Immature natural killer cell (primary cell): Measurements from ENCODE around the gene GALNT3. TPM values are rescaled to one million over a fixed set of nuclear protein-coding genes. Genes with fewer than 3 reads are reported as not detected.
A peak's percentile ranks its signal among the peaks of the same experiment; 100 is the strongest.

Experiments
- DNase-seq, 3 donors: peaks; one replicate each; pipeline ENCODE4 v3.0.0; 2022; ENCODE audit warnings: mixed read lengths in 1 of 3
- H3K27ac Mint-ChIP-seq, 6 donors: one replicate each; pipeline ENCODE4 v1.8.0; 2020; ENCODE audit warnings: mixed read lengths in 6 of 6, mild to moderate bottlenecking in 5 of 6, inconsistent platforms in 4 of 6, moderate library complexity in 3 of 6
- H3K27me3 Mint-ChIP-seq, 3 donors: one replicate each; pipeline ENCODE4 v1.8.0; 2020 to 2021; ENCODE audit warnings: low read depth in 3 of 3, mild to moderate bottlenecking in 3 of 3, mixed read lengths in 3 of 3, moderate library complexity in 3 of 3, inconsistent platforms in 1 of 3
- H3K36me3 Mint-ChIP-seq, 3 donors: one replicate each; pipeline ENCODE4 v1.8.0; 2020; ENCODE audit warnings: mixed read lengths in 3 of 3, inconsistent platforms in 2 of 3, mild to moderate bottlenecking in 2 of 3
- H3K4me1 Mint-ChIP-seq, 2 donors: one replicate each; pipeline ENCODE4 v1.8.0; 2020; ENCODE audit warnings: inconsistent platforms in 2 of 2, mild to moderate bottlenecking in 2 of 2, mixed read lengths in 2 of 2, moderate library complexity in 1 of 2
- H3K4me3 Mint-ChIP-seq, 5 donors: one replicate each; pipeline ENCODE4 v1.8.0; 2020; ENCODE audit warnings: mild to moderate bottlenecking in 5 of 5, mixed read lengths in 5 of 5, inconsistent platforms in 3 of 5, moderate library complexity in 3 of 5
- H3K9me3 Mint-ChIP-seq, 6 donors: one replicate each; pipeline ENCODE4 v1.8.0; 2020; ENCODE audit warnings: mild to moderate bottlenecking in 6 of 6, mixed read lengths in 6 of 6, inconsistent platforms in 4 of 6, moderate library complexity in 3 of 6
- polyA plus RNA-seq, 3 donors: library from polyadenylated mRNA; unstranded; fragments of 300-500 nt; fragmentation: Illumina TruSeq; gene quantifications; one replicate each; pipeline ENCODE4 v1.2.3, GENCODE V29; 2021

GALNT3 gene
- polyA plus RNA-seq, 3 donors from 2014 or later = 7.2 to 7.6 (median 7.4) TPM

DNA sequence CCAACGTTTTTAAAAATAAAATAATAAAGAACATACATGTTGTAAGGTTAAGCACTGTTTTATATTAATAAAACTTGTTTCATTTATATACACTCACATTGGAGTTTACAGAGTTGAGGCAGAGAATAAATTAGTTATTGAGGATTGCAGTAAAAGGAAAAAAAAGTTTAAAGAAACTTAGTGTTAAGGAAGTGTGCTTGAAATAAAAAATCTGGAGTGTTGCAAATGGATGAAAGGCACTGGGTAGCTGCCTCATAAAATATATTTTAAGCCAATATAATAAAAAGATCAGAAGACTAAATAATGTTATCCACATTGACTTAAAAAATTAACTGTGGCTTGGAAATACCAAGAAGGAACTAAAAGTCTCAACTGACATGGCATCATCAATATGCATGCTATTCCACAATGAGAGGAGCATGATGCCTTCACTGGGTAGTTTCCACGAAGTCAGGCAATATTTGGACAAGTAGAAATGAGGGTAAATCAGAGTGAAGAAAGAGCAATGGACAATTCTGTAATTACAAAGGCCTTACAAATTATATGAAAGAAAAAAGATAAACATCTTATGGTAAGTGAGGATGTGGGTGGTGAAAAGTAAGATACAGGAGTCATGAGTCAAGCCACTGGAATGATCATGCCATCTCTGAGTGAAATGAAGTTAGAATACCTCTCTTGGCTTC lies 2.5 kb downstream of the GALNT3 start:
- H3K4me3 Mint-ChIP-seq = peak overlapping the region; percentile 71 to 99 (median 99)
- peaks cover 74 to 90% of the 10 kb centered on the region in 2 donors for H3K4me1 Mint-ChIP-seq

GRCh38 chr2:165790466-165790865 lies 3.6 kb downstream of the GALNT3 start:
- Mint-ChIP-seq H3K27me3 (peaks cover 3 to 4% (median 3%) of the 10 kb centered on the region in 3 donors), H3K27ac (peak overlapping the region in 3 of 6 donors; percentile 24 to 91 (median 26)), H3K36me3 (peaks cover 0 to 6% (median 3%) of the 10 kb centered on the region in 3 donors), H3K4me3 (no peak overlapping the region), H3K9me3 (no peaks in the 10 kb centered on the region), H3K4me1 (peaks cover 73 to 87% of the 10 kb centered on the region in 2 donors)
- DNase-seq = no peak

More for the DNA sequence above, 2.5 kb downstream of the GALNT3 start:
- H3K9me3 Mint-ChIP-seq = no peaks in the 10 kb centered on the region
- H3K36me3 Mint-ChIP-seq = peaks cover 0 to 6% (median 3%) of the 10 kb centered on the region in 3 donors
- peaks cover 3 to 7% (median 6%) of the 10 kb centered on the region in 3 donors for H3K27me3 Mint-ChIP-seq
- DNase-seq = no peak
- peak overlapping the region; percentile 43 to 91 (median 70) for H3K27ac Mint-ChIP-seq

DNA sequence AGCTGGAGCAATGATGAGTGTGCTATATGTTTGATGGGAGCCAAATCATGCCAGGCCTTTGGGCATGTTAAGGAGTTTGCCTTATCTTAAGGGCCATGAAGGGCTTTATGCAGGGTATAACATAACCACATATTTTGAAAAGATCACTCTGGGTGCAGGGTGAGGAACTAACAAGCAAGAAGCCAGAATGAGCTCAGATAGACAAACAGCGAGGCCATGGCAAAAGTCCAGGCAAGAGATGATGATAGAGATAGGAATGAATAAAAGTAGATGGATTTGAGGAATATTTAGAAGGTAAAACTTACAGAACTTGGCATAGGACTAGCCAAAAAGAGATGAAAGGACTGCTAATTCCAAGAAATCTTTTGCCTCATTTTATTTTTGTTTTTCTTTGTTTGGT lies 6.7 kb downstream of the GALNT3 start:
- Mint-ChIP-seq H3K4me3 (peak overlapping the region in 1 of 5 donors; percentile 18), H3K4me1 (peaks cover 71 to 95% of the 10 kb centered on the region in 2 donors), H3K9me3 (no peaks in the 10 kb centered on the region), H3K27ac (peak overlapping the region in 4 of 6 donors; percentile 9 to 79 (median 32)), H3K36me3 (peaks cover 0 to 27% (median 7%) of the 10 kb centered on the region in 3 donors), H3K27me3 (no peaks in the 10 kb centered on the region)
- DNase-seq = no peak

GRCh38 chr2:165779706-165780105 lies 14.3 kb downstream of the GALNT3 start:
- H3K4me3 Mint-ChIP-seq = no peak overlapping the region
- H3K27ac Mint-ChIP-seq = no peak overlapping the region
- H3K4me1 Mint-ChIP-seq = peaks cover 46 to 77% of the 10 kb centered on the region in 2 donors
- DNase-seq = no peak
- H3K36me3 Mint-ChIP-seq = peaks cover 3 to 30% (median 22%) of the 10 kb centered on the region in 3 donors
- H3K9me3 Mint-ChIP-seq = peaks cover 0 to 2% (median 0%) of the 10 kb centered on the region in 6 donors
- peaks cover 0 to 2% (median 0%) of the 10 kb centered on the region in 3 donors for H3K27me3 Mint-ChIP-seq

DNA sequence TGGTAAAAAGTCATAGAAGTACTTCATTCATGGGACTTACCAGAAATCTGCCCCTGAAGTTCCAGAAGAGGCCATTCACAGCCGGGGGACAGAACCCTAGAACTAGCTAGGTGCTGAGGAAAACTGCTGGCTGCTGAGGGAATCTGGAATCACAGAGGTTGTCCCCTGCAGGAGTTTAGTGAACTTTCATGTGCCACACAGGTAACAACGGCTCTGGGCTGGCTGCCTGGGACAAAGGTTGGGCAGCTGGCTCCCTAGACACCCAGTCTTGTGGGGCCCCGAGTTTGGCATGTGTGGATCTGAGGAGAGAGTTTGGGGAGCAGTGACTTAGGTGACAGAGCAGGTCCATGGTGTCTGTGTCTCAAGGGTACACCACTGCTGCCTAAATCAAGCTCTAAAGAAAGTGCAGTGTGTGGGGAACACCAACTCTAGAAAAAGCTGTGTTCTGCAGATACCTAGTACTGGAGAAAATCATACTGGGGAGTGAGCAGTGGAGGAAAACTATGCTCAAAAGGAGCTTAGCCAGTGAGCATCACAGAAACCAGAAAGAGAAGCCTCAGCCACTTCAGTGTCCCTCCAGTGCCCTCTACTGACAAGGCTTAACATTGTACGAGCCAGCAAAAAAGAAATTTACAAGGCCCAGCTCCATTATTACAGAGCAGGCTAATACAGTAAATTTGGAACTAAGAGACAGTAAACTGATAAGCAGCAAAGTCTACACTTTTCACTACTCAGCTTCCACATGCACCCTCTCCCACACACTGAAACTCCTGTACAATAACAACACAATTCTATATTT lies 15.2 kb downstream of the GALNT3 start:
- H3K4me1 Mint-ChIP-seq = peaks cover 46 to 77% of the 10 kb centered on the region in 2 donors
- peaks cover 0 to 2% (median 0%) of the 10 kb centered on the region in 3 donors for H3K27me3 Mint-ChIP-seq
- H3K4me3 Mint-ChIP-seq = no peak overlapping the region
- H3K27ac Mint-ChIP-seq = peak overlapping the region; percentile 72 to 85 (median 77)
- peaks cover 3 to 22% (median 15%) of the 10 kb centered on the region in 3 donors for H3K36me3 Mint-ChIP-seq
- peaks cover 0 to 2% (median 0%) of the 10 kb centered on the region in 6 donors for H3K9me3 Mint-ChIP-seq
- DNase-seq = peak in 2 of 3 donors; percentile 9 to 13

- peaks cover 0 to 2% (median 0%) of the 10 kb centered on the region in 6 donors for H3K9me3 Mint-ChIP-seq
- peaks cover 47 to 79% of the 10 kb centered on the region in 2 donors for H3K4me1 Mint-ChIP-seq
- peaks cover 0 to 2% (median 0%) of the 10 kb centered on the region in 3 donors for H3K27me3 Mint-ChIP-seq
- H3K4me3 Mint-ChIP-seq = peak overlapping the region in 2 of 5 donors; percentile 34 to 51
- peak overlapping the region; percentile 72 to 85 (median 77) for H3K27ac Mint-ChIP-seq
- H3K36me3 Mint-ChIP-seq = peaks cover 3 to 19% (median 17%) of the 10 kb centered on the region in 3 donors
- DNase-seq = no peak
Observed at GRCh38 chr2:165778187-165778556, 15.9 kb downstream of the GALNT3 start.

DNA sequence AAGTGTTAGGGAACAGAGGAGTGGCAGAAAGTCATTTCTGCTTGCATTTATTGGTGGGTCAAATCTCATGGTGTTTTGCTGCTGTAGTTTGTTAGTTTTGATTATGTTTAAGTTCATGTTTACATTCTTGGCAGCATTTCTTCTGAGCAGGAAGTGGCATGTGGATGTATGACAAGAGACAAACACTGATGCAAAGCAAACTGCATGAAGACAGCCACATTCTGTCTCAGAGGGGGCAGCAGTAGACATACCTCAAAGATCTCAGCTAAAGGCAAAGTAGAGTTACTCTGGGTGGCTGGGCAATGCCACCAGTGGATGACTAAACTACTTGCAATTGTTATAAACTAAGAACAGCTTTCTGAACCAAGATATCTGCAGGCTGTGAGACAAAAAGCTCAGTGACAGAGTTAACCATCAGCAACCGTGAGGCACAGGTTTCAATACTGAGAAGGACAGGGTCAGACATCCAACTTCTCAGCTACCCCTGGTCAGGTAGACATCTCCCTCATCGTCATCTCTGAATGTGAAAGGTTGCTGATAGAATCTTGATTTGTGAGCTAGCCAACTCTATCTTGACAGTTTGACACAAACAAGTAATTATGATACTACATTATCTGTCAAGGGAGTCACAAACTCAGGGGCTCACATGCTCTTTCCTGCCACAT lies 16.4 kb downstream of the GALNT3 start:
- peaks cover 52 to 80% of the 10 kb centered on the region in 2 donors for H3K4me1 Mint-ChIP-seq
- peak overlapping the region; percentile 0 to 51 (median 18) for H3K4me3 Mint-ChIP-seq
- peaks cover 0 to 2% (median 0%) of the 10 kb centered on the region in 6 donors for H3K9me3 Mint-ChIP-seq
- H3K27ac Mint-ChIP-seq = peak overlapping the region; percentile 72 to 85 (median 77)
- peaks cover 0 to 2% (median 0%) of the 10 kb centered on the region in 3 donors for H3K27me3 Mint-ChIP-seq
- peak; percentile 17 to 35 (median 25) for DNase-seq
- peaks cover 8 to 23% (median 17%) of the 10 kb centered on the region in 3 donors for H3K36me3 Mint-ChIP-seq

DNA sequence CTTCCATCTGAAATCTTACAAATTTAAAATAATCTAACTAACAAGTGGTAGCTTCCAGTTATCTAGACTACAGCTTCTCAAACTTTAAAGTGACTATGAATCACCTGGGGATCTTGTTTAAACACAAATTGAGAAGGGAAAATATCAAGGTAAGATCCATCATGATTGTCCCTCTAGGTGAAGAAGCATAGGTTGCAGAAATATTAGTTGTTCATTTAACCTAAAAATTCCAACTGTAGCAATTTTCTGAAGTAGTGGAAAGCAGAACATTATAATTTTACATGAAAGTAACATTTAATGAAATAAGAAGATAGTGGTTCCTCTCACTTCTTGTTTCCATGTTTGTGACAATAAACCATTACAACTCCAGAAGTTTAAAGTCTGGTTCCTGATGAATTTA lies 17.3 kb downstream of the GALNT3 start:
- DNase-seq = no peak
- Mint-ChIP-seq H3K36me3 (peaks cover 9 to 27% (median 18%) of the 10 kb centered on the region in 3 donors), H3K9me3 (peaks cover 0 to 2% (median 0%) of the 10 kb centered on the region in 6 donors), H3K4me3 (no peak overlapping the region), H3K27ac (peak overlapping the region; percentile 41 to 85 (median 76)), H3K27me3 (peaks cover 0 to 2% (median 0%) of the 10 kb centered on the region in 3 donors), H3K4me1 (peaks cover 58 to 80% of the 10 kb centered on the region in 2 donors)

DNA sequence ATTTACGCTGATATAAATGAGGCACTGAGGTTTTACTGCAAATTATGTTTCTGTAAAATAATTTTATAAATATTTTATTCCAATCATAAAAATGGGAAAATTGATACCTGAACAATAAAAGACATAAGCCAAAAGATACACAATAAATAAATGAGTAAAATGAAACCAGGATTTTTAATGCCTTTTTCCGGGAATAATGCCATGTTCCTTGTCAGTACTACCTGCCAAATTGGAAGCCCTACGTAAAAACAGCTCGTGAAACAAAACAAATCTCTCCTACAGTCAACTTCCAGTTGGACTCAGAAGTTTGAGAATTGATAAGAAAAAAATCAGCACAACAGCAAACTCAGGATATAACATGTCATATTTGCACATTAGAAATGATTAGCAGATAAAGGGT lies 18.0 kb downstream of the GALNT3 start:
- Mint-ChIP-seq H3K27me3 (peaks cover 0 to 2% (median 0%) of the 10 kb centered on the region in 3 donors), H3K4me3 (no peak overlapping the region), H3K27ac (peak overlapping the region in 3 of 6 donors; percentile 4 to 66 (median 10)), H3K36me3 (peaks cover 9 to 30% (median 13%) of the 10 kb centered on the region in 3 donors), H3K9me3 (peaks cover 0 to 2% (median 0%) of the 10 kb centered on the region in 6 donors), H3K4me1 (peaks cover 62 to 80% of the 10 kb centered on the region in 2 donors)
- DNase-seq = no peak

GRCh38 chr2:165773684-165774083 lies 20.4 kb downstream of the GALNT3 start:
- Mint-ChIP-seq H3K4me1 (peaks cover 54 to 68% of the 10 kb centered on the region in 2 donors), H3K27me3 (no peaks in the 10 kb centered on the region), H3K27ac (peak overlapping the region in 4 of 6 donors; percentile 1 to 6 (median 2)), H3K9me3 (no peaks in the 10 kb centered on the region), H3K4me3 (no peak overlapping the region), H3K36me3 (peaks cover 6 to 18% (median 10%) of the 10 kb centered on the region in 3 donors)
- DNase-seq = no peak

DNA sequence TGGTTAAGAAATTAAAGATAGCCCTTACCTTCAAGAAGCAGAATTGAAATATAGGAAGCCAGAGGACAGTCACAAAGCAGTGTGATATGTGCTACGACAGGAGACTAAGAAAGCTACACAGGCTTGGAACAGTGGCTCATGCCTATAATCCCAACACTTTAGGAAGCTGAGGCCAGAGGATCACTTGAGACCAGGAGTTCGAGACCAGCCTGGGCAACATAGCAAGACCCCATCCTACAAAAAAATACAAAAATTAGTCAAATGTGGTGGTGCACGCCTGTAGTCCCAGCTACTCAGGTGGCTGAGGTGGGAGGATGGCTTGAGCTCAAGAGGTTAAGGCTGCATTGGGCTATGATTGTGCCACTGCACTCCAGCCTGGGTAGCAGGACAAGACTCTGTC lies 21.9 kb downstream of the GALNT3 start:
- Mint-ChIP-seq H3K27ac (peak overlapping the region in 2 of 6 donors; percentile 0 to 43), H3K4me1 (peaks cover 45 to 53% of the 10 kb centered on the region in 2 donors)

DNA sequence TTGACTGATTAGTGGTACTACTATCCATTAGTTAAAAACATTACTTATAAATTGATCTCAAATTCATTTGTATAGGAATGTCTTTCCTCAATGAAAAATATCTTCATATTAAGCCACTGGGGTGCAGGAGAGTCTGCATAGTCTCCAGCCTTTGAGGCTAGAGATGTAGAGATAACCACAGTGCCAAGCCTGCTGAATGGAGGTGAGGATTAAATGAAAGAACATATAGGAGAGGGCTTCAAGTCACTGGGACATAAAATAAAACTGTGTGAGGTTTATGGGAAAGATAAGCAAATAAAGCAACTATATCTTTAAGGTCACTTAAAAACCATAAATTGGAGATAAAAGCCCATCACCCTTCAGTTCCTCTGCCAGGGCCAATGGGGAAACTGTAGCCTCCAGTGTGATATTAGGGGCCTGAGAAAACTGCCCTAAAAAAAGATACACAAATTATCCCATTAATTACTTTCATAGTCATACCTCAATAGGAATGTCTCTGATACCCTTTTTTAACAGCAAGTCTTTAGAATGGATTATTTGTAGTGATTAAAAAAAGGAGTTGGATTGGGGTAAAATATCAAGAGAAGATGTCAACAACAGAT lies 27.6 kb downstream of the GALNT3 start:
- Mint-ChIP-seq H3K27ac (peak overlapping the region in 4 of 6 donors; percentile 3 to 44 (median 12)), H3K27me3 (no peaks in the 10 kb centered on the region)
- DNase-seq = no peak

More for the DNA sequence above, 21.9 kb downstream of the GALNT3 start:
- peak overlapping the region in 1 of 5 donors; percentile 30 for H3K4me3 Mint-ChIP-seq
- no peaks in the 10 kb centered on the region for H3K27me3 Mint-ChIP-seq
- H3K9me3 Mint-ChIP-seq = no peaks in the 10 kb centered on the region
- peaks cover 6 to 15% (median 10%) of the 10 kb centered on the region in 3 donors for H3K36me3 Mint-ChIP-seq
- no peak for DNase-seq

GRCh38 chr2:165762723-165763122 lies 31.3 kb downstream of the GALNT3 start:
- Mint-ChIP-seq H3K9me3 (no peaks in the 10 kb centered on the region), H3K36me3 (peaks cover 6 to 23% (median 11%) of the 10 kb centered on the region in 3 donors), H3K4me1 (peaks cover 6 to 26% of the 10 kb centered on the region in 2 donors), H3K4me3 (no peak overlapping the region), H3K27ac (no peak overlapping the region), H3K27me3 (no peaks in the 10 kb centered on the region)
- DNase-seq = no peak

More for the DNA sequence above, 27.6 kb downstream of the GALNT3 start:
- peaks cover 3% of the 10 kb centered on the region in 3 donors for H3K36me3 Mint-ChIP-seq
- H3K9me3 Mint-ChIP-seq = no peaks in the 10 kb centered on the region
- H3K4me1 Mint-ChIP-seq = peaks cover 19 to 39% of the 10 kb centered on the region in 2 donors
- no peak overlapping the region for H3K4me3 Mint-ChIP-seq
